SK-N-SH treated with all-trans-retinoic acid at 6 μM for 48 hours (cell line): ENCODE data around the gene VWDE.

Experiments
- ATAC-seq: fragments of 200-7000 bp; cut with Tn5 transposase; 3 replicates; pipeline ENCODE4 v1.9.1; 2020; ENCODE audit warnings: mild to moderate bottlenecking, moderate library complexity
- BACH2 ChIP-seq: fragments of 250-450 bp; sonication (Bioruptor Pico); IDR thresholded peaks from 2 replicates; pipeline ENCODE4 v1.9.0; 2021; ENCODE audit warnings: mild to moderate bottlenecking, borderline replicate concordance
- CREB5 ChIP-seq: fragments of 250-450 bp; sonication (Bioruptor Pico); IDR thresholded peaks from 2 replicates; pipeline ENCODE4 v1.5.1; 2020; ENCODE audit warnings: low read depth, mild to moderate bottlenecking, moderate library complexity
- CSDC2 ChIP-seq: fragments of 250-450 bp; sonication (Bioruptor Pico); IDR thresholded peaks from 2 replicates; pipeline ENCODE4 v1.5.0; 2020; ENCODE audit warnings: mild to moderate bottlenecking, moderate library complexity
- ESRRG ChIP-seq: fragments of 250-450 bp; sonication (Bioruptor Pico); IDR thresholded peaks from 2 replicates; pipeline ENCODE4 v1.6.1; 2021; ENCODE audit warnings: mild to moderate bottlenecking
- ISL1 ChIP-seq: fragments of 250-450 bp; sonication (Bioruptor Pico); IDR thresholded peaks from 2 replicates; pipeline ENCODE4 v2.1.2; 2022; ENCODE audit warnings: mild to moderate bottlenecking, moderate library complexity
- PATZ1 ChIP-seq: fragments of 250-450 bp; sonication (Bioruptor Pico); IDR thresholded peaks from 2 replicates; pipeline ENCODE4 v1.8.0; 2020; ENCODE audit warnings: mild to moderate bottlenecking, moderate library complexity, borderline replicate concordance
- PPARA ChIP-seq: fragments of 250-450 bp; sonication (Bioruptor Pico); IDR thresholded peaks from 2 replicates; pipeline ENCODE4 v1.5.0; 2020; ENCODE audit warnings: mild to moderate bottlenecking, borderline replicate concordance
- RARB ChIP-seq: fragments of 250-450 bp; sonication (Bioruptor Pico); IDR thresholded peaks from 2 replicates; pipeline ENCODE4 v1.8.0; 2021; ENCODE audit warnings: mild to moderate bottlenecking, moderate library complexity
- TCF4 ChIP-seq: fragments of 250-450 bp; sonication (Bioruptor Pico); IDR thresholded peaks from 2 replicates; pipeline ENCODE4 v1.8.0; 2021; ENCODE audit warnings: mild to moderate bottlenecking, moderate library complexity, borderline replicate concordance
- TOX ChIP-seq: fragments of 250-450 bp; sonication (Bioruptor Pico); IDR thresholded peaks from 2 replicates; pipeline ENCODE4 v1.8.0; 2021; ENCODE audit warnings: mild to moderate bottlenecking, moderate library complexity, borderline replicate concordance
- ZC3H10 ChIP-seq: fragments of 250-450 bp; sonication (Bioruptor Pico); IDR thresholded peaks from 2 replicates; pipeline ENCODE4 v1.5.1; 2021; ENCODE audit warnings: mild to moderate bottlenecking, moderate library complexity
- ZFP3 ChIP-seq: fragments of 250-450 bp; sonication (Bioruptor Pico); IDR thresholded peaks from 2 replicates; pipeline ENCODE4 v1.5.0; 2020; ENCODE audit warnings: mild to moderate bottlenecking, moderate library complexity
- ZNF8 ChIP-seq: fragments of 450-650 bp; formaldehyde crosslinking; IDR thresholded peaks from 2 replicates; pipeline ENCODE4 v1.5.0; 2020; ENCODE audit warnings: mild to moderate bottlenecking, moderate library complexity

The VWDE gene

GRCh38 chr7:12281038-12281437 is 122.6 kb downstream of the VWDE start:
- no peak for ATAC-seq
- TF ChIP-seq TOX (CRISPR knock-in tag) = no peak
- TF ChIP-seq PATZ1 (CRISPR knock-in tag) = no peak
- no peak for TF ChIP-seq ISL1 (CRISPR knock-in tag)
- no peak for TF ChIP-seq ZNF8 (CRISPR knock-in tag)
- no peak for TF ChIP-seq ZFP3 (CRISPR knock-in tag)
- no peak for TF ChIP-seq BACH2 (CRISPR knock-in tag)
- TF ChIP-seq TCF4 (CRISPR knock-in tag) = no peak
- TF ChIP-seq CREB5 (CRISPR knock-in tag) = no peak
- TF ChIP-seq ESRRG = no peak
- TF ChIP-seq ZC3H10 = no peak
- no peak for TF ChIP-seq RARB (CRISPR knock-in tag)
- TF ChIP-seq CSDC2 (CRISPR knock-in tag) = no peak
- no peak for TF ChIP-seq PPARA
- TF ChIP-seq, all 23 proteins: peak for 0
